GM19452 (cell line): ENCODE measurements around the gene TAGLN3.
"Not testable (repeated sequence)": the region's sequence is repeated elsewhere in the genome, so short reads cannot be mapped to it uniquely, and the experiment has no call there.

Experiments
- ATAC-seq: cut with Tn5 transposase; IDR thresholded peaks from one replicate; pipeline ENCODE4 v1.9.1; 2021; ENCODE audit not compliant: unreplicated experiment

TAGLN3 gene

GRCh38 chr3:112007633-112008032, 8.9 kb downstream of the TAGLN3 start:
- ATAC-seq = no peak

- no peak for ATAC-seq
Observed at GRCh38 chr3:112009670-112010069, 10.9 kb downstream of the TAGLN3 start.

GRCh38 chr3:112010636-112011035, 11.9 kb downstream of the TAGLN3 start:
- ATAC-seq = no peak

GRCh38 chr3:112011376-112011940, 12.7 kb downstream of the TAGLN3 start:
- ATAC-seq = no peak

- no peak for ATAC-seq
Observed at GRCh38 chr3:112012205-112012992, 13.7 kb downstream of the TAGLN3 start.

- peak; percentile 80 for ATAC-seq
Observed at GRCh38 chr3:112013058-112013783, 14.5 kb downstream of the TAGLN3 start.

- peak; percentile 26 for ATAC-seq
Observed at GRCh38 chr3:112013784-112014143, 15.0 kb downstream of the TAGLN3 start.

- no peak for ATAC-seq
Observed at GRCh38 chr3:112017091-112017490, 18.4 kb downstream of the TAGLN3 start.

- ATAC-seq = no peak
Observed at GRCh38 chr3:112018712-112019111, 20.0 kb downstream of the TAGLN3 start.

GRCh38 chr3:112019716-112020115, 21.0 kb downstream of the TAGLN3 start:
- no peak for ATAC-seq

GRCh38 chr3:112020674-112021085, 22.0 kb downstream of the TAGLN3 start:
- no peak for ATAC-seq

GRCh38 chr3:112027142-112027541, 28.4 kb downstream of the TAGLN3 start:
- ATAC-seq = no peak

GRCh38 chr3:112027826-112028225, 29.1 kb downstream of the TAGLN3 start:
- no peak for ATAC-seq

GRCh38 chr3:112030901-112031300, 32.2 kb downstream of the TAGLN3 start:
- no peak for ATAC-seq

- no peak for ATAC-seq
Observed at GRCh38 chr3:112032098-112032731, 33.5 kb downstream of the TAGLN3 start.

GRCh38 chr3:112034436-112034835, 35.7 kb downstream of the TAGLN3 start, which contains the start of gene TMPRSS7:
Gene TMPRSS7 (plus strand): TSS chr3:112034736. CDS start chr3:112034846, 110 bp downstream.
- ATAC-seq = no peak

- ATAC-seq = no peak
Observed at GRCh38 chr3:112035241-112035640, 36.5 kb downstream of the TAGLN3 start.

GRCh38 chr3:112037194-112037593, 38.5 kb downstream of the TAGLN3 start:
- not testable (repeated sequence) for ATAC-seq

GRCh38 chr3:112038863-112039262, 40.1 kb downstream of the TAGLN3 start:
- ATAC-seq = no peak

- no peak for ATAC-seq
Observed at GRCh38 chr3:112041321-112041720, 42.6 kb downstream of the TAGLN3 start.

GRCh38 chr3:112042842-112043280, 44.1 kb downstream of the TAGLN3 start:
- no peak for ATAC-seq
